ENCODE data around the gene KIF26B.
A peak's percentile ranks its signal among the peaks of the same experiment; 100 is the strongest.

Gene KIF26B

DNA sequence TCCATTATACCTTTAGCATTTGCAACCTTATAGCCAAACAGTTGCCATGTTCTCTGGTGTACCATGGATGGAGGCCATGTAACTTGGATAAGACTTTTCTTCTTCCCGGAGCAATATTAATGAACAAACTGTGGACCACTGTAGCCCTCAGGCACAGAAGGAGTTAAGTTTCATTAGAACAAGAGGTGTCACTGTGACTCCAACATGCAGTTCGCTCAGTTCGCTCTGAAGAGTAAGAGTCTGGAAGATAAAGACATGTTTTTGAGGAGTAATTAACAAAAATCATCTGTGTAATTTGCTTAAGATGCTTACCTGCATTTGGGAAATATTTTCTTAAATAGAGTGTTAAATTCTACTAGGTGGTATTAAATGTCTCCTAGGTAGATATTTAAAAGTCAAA is 4.1 kb downstream of the KIF26B start:
- no peaks in the 10 kb centered on the region for H3K36me3 ChIP-seq
- no peak overlapping the region for H3K4me3 ChIP-seq
- TF ChIP-seq Cebpa-rat (IDR thresholded peaks at IDR 0.05): no peak
- H3K9me3 ChIP-seq (replicated peaks in 1 of 11): peaks cover 0 to 29% (median 0%) of the 10 kb centered on the region in 11 experiments; a peak in 6 of 22 replicates
- H3K4me2 ChIP-seq: no peak overlapping the region
- peaks cover 14 to 32% (median 30%) of the 10 kb centered on the region in 10 experiments; a peak in 18 of 20 replicates for H3K4me1 ChIP-seq
- H4K20me1 ChIP-seq: peaks cover 0 to 18% (median 14%) of the 10 kb centered on the region in 11 experiments; a peak in 15 of 22 replicates
- H3K27me3 ChIP-seq: peaks cover 31 to 67% (median 42%) of the 10 kb centered on the region in 11 experiments
- H3K9ac ChIP-seq: no peak overlapping the region
- H3K27ac ChIP-seq: no peak overlapping the region

DNA sequence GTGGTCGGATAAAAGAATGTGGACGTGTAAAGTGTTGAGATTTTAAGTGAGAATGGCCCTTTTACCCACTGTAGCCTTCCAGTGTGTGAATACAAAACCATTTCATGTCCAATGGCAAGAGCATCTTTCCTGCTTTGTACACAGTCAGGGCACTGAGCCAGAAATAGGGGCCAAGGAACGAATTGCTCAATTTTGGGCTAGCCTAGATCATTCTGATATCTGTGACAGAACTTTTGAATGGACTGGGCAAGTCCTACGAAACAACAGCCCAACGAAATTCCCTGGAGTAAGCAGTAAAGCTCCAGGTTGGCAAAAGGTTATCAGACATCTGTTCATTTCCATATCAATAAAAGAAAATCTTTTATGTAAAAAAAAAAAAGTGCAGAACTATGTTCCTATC is 5.5 kb downstream of the KIF26B start:
- Histone ChIP-seq H3K4me3 (no peak overlapping the region), H4K20me1 (peaks cover 0 to 11% (median 8%) of the 10 kb centered on the region in 11 experiments; a peak in 15 of 22 replicates), H3K9ac (no peak overlapping the region), H3K27me3 (peaks cover 18 to 54% (median 28%) of the 10 kb centered on the region in 11 experiments), H3K36me3 (no peaks in the 10 kb centered on the region), H3K27ac (no peak overlapping the region), H3K4me1 (peaks cover 7 to 19% (median 18%) of the 10 kb centered on the region in 10 experiments; a peak in 18 of 20 replicates), H3K9me3 (replicated peaks in 1 of 11) (peaks cover 0 to 29% (median 0%) of the 10 kb centered on the region in 11 experiments; a peak in 6 of 22 replicates), H3K4me2 (no peak overlapping the region)
- TF ChIP-seq Cebpa-rat (IDR thresholded peaks at IDR 0.05): no peak

- H3K4me3 ChIP-seq: no peak overlapping the region
- peaks cover 0 to 29% (median 0%) of the 10 kb centered on the region in 11 experiments; a peak in 6 of 22 replicates for H3K9me3 ChIP-seq (replicated peaks in 1 of 11)
- H3K27me3 ChIP-seq: peaks cover 12 to 52% (median 23%) of the 10 kb centered on the region in 11 experiments
- no peak for TF ChIP-seq Cebpa-rat (IDR thresholded peaks at IDR 0.05)
- H3K36me3 ChIP-seq: no peaks in the 10 kb centered on the region
- peaks cover 0 to 5% (median 3%) of the 10 kb centered on the region in 11 experiments; a peak in 14 of 22 replicates for H4K20me1 ChIP-seq
- no peak overlapping the region for H3K27ac ChIP-seq
- H3K4me1 ChIP-seq: peaks cover under 1 to 13% (median 12%) of the 10 kb centered on the region in 10 experiments; a peak in 18 of 20 replicates
- no peak overlapping the region for H3K4me2 ChIP-seq
- no peak overlapping the region for H3K9ac ChIP-seq
Observed at GRCh38 chr1:245160741-245161400, 6.1 kb downstream of the KIF26B start.

DNA sequence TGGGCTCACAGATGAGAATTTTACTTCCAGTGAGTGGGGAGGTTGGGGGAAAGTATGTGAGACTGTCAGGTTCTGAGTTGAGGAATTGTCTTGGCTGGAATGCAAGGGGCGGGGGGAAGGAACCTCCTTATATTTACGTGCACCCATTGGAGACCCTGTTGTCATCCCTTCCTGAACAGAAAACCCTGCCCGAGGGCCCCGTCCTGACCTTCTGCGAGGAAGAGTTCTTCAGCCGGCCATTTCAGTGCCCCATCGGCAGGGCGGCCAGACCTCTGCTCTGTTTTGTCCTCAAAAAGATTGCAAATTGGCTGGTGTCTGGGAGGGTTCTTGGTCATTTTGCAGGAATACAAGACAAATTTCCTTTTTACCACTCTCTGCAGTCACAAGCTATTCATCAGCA is 7.1 kb downstream of the KIF26B start:
- Histone ChIP-seq H3K4me2 (no peak overlapping the region), H3K4me3 (no peak overlapping the region), H4K20me1 (no peaks in the 10 kb centered on the region), H3K4me1 (peaks cover 0 to 15% (median 6%) of the 10 kb centered on the region in 10 experiments; a peak in 15 of 20 replicates), H3K9me3 (replicated peaks in 1 of 11) (peaks cover 0 to 29% (median 0%) of the 10 kb centered on the region in 11 experiments; a peak in 6 of 22 replicates), H3K36me3 (no peaks in the 10 kb centered on the region), H3K27me3 (peaks cover 2 to 51% (median 19%) of the 10 kb centered on the region in 11 experiments; a peak in 20 of 22 replicates), H3K9ac (no peak overlapping the region), H3K27ac (no peak overlapping the region)
- no peak for TF ChIP-seq Cebpa-rat (IDR thresholded peaks at IDR 0.05)

DNA sequence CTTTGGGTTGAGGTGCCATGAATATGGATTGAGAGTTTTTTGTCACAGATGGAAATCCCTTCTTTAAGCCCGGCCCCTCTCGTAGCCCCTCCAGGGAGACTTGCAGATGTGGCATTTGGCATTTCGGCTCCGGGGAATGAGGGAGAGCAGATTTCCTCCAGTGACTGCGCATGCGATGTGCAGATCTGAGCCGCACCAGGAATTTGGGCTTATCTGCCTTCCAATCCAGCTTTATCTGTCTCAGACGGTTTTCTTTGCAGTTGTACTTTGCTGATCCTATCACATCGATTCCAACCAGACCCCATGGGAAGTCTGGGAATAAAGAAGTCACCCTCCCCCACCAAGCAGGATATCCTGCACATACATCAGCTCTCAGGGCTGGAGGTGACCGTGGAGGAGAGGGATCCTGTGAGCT is 11.7 kb downstream of the KIF26B start:
- H4K20me1 ChIP-seq: no peaks in the 10 kb centered on the region
- H3K36me3 ChIP-seq: no peaks in the 10 kb centered on the region
- no peaks in the 10 kb centered on the region; a peak in 1 of 22 replicates for H3K9me3 ChIP-seq (replicated peaks in 1 of 11)
- no peak overlapping the region for H3K9ac ChIP-seq
- H3K4me1 ChIP-seq: peaks cover 10 to 24% (median 16%) of the 10 kb centered on the region in 10 experiments
- H3K27me3 ChIP-seq: peaks cover 0 to 24% (median 6%) of the 10 kb centered on the region in 11 experiments; a peak in 9 of 22 replicates
- H3K27ac ChIP-seq: no peak overlapping the region
- no peak overlapping the region for H3K4me3 ChIP-seq
- peak overlapping the region in 9 of 11 experiments; percentile 2 to 46 (median 22); a peak in 10 of 22 replicates for H3K4me2 ChIP-seq
- TF ChIP-seq Cebpa-rat (IDR thresholded peaks at IDR 0.05): no peak

- no peak overlapping the region for H3K9ac ChIP-seq
- no peaks in the 10 kb centered on the region for H3K36me3 ChIP-seq
- no peak overlapping the region for H3K4me3 ChIP-seq
- no peaks in the 10 kb centered on the region for H4K20me1 ChIP-seq
- H3K27ac ChIP-seq: no peak overlapping the region
- peaks cover 0 to 18% (median 6%) of the 10 kb centered on the region in 11 experiments; a peak in 9 of 22 replicates for H3K27me3 ChIP-seq
- H3K4me2 ChIP-seq: peak overlapping the region in 9 of 11 experiments; percentile 5 to 66 (median 36); a peak in 8 of 22 replicates
- TF ChIP-seq Cebpa-rat (IDR thresholded peaks at IDR 0.05): no peak
- peaks cover 0 to 10% (median 0%) of the 10 kb centered on the region in 11 experiments; a peak in 2 of 22 replicates for H3K9me3 ChIP-seq (replicated peaks in 1 of 11)
- peaks cover 10 to 24% (median 16%) of the 10 kb centered on the region in 10 experiments for H3K4me1 ChIP-seq
Observed at GRCh38 chr1:245168086-245168485, 13.3 kb downstream of the KIF26B start.

DNA sequence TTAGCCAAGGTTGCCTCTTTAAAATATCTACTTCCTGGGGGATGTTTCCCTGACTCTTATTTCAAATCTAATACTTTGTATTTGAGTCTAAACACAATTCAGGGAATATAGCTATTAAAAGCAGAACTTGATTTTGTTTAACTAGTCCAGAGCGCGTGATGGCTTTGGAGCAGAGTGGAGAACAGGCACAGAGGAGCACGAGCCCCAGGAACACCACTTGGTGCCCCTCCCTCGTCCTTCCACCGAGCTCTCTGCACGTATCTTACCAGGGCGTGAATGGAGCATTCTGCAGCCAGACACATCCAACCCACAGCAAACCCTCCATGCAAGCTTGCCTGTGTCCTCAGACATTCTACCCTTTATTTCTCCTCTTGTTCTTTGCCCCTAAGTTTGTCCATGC is 14.1 kb downstream of the KIF26B start:
- H3K36me3 ChIP-seq: no peaks in the 10 kb centered on the region
- H3K27me3 ChIP-seq: peaks cover 0 to 18% (median 6%) of the 10 kb centered on the region in 11 experiments; a peak in 9 of 22 replicates
- H3K9ac ChIP-seq: no peak overlapping the region
- no peak overlapping the region for H3K4me3 ChIP-seq
- H4K20me1 ChIP-seq: no peaks in the 10 kb centered on the region
- no peak for TF ChIP-seq Cebpa-rat (IDR thresholded peaks at IDR 0.05)
- H3K9me3 ChIP-seq (replicated peaks in 1 of 11): peaks cover 0 to 10% (median 0%) of the 10 kb centered on the region in 11 experiments; a peak in 2 of 22 replicates
- peaks cover 10 to 24% (median 16%) of the 10 kb centered on the region in 10 experiments for H3K4me1 ChIP-seq
- H3K4me2 ChIP-seq: peak overlapping the region; percentile 45 to 69 (median 62)
- H3K27ac ChIP-seq: no peak overlapping the region

DNA sequence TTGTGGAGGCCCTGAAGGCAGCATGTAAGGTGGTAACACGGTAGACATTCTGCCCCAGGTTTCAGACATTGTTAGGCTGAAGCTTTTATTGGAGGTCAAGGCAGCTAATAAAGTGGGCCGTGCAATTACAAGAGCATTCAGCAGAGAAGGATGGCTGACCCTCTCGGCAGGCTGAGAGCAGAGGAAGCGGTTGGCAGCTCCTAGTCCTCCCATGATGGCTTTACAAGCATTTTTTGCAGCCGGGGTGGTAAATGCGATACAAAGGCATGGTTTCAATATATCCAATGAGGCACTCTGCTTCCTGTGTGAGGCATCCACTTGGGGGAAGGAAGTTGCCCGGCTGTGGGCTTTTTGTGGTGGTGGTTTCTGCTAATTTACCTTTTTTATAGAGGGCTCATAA is 14.6 kb downstream of the KIF26B start:
- TF ChIP-seq Cebpa-rat (IDR thresholded peaks at IDR 0.05): no peak
- H3K27ac ChIP-seq: no peak overlapping the region
- H3K9ac ChIP-seq: no peak overlapping the region
- H3K4me3 ChIP-seq: no peak overlapping the region
- no peaks in the 10 kb centered on the region for H4K20me1 ChIP-seq
- H3K4me1 ChIP-seq: peaks cover 10 to 24% (median 16%) of the 10 kb centered on the region in 10 experiments
- H3K27me3 ChIP-seq: peaks cover 0 to 18% (median 6%) of the 10 kb centered on the region in 11 experiments; a peak in 9 of 22 replicates
- no peaks in the 10 kb centered on the region for H3K36me3 ChIP-seq
- peak overlapping the region; percentile 45 to 69 (median 62) for H3K4me2 ChIP-seq
- H3K9me3 ChIP-seq (replicated peaks in 1 of 11): peaks cover 0 to 10% (median 0%) of the 10 kb centered on the region in 11 experiments; a peak in 2 of 22 replicates

DNA sequence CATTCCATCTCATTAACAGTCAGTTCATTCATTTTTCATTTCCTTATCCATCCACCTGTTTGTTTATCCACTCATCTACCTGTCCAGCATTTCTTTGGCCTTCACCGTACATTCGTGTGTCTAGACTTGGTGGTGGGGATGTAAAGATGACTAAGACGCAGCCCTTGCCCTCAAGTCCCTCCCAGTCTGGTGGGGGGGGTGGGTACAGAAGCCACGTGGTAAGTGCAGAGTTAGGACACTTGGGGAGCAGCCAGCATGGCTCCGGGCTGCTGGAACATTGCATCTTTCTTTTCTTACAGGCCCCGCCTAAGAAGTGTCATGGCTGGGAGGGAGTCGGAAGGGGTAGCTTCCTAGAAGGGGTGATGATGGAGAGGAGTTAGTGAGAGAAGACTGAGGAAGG is 17.2 kb downstream of the KIF26B start:
- Histone ChIP-seq H4K20me1 (no peaks in the 10 kb centered on the region), H3K4me2 (no peak overlapping the region), H3K4me3 (no peak overlapping the region), H3K27ac (no peak overlapping the region), H3K4me1 (peaks cover 10 to 19% (median 15%) of the 10 kb centered on the region in 10 experiments), H3K9ac (no peak overlapping the region), H3K9me3 (replicated peaks in 1 of 11) (peaks cover 0 to 10% (median 0%) of the 10 kb centered on the region in 11 experiments; a peak in 2 of 22 replicates), H3K36me3 (no peaks in the 10 kb centered on the region), H3K27me3 (peaks cover 0 to 6% (median 0%) of the 10 kb centered on the region in 11 experiments; a peak in 4 of 22 replicates)
- TF ChIP-seq Cebpa-rat (IDR thresholded peaks at IDR 0.05): no peak
